HL-60/S4 treated with phorbol 12-myristate 13-acetate at 8.2 ng/mL for 4 days and 3 days (cell line): Measurements from ENCODE around the gene MIF.
"Not testable (repeated sequence)": the region's sequence is repeated elsewhere in the genome, so short reads cannot be mapped to it uniquely, and the experiment has no call there.

Experiments used
- in situ Hi-C: fragments of 300-500 bp; cut with MboI; formaldehyde crosslinking; loops from 2 replicates; pipeline ENCODE4 v1.15.0; 2022; ENCODE audit warnings: low sequenced_read_pairs

Gene MIF

GRCh38 chr22:23938328-23939016 lies 44.3 kb downstream of the MIF start:
- in situ Hi-C loops: no loop called here

GRCh38 chr22:23939017-23939357 lies 44.8 kb downstream of the MIF start:
- in situ Hi-C loops: no loop called here

- in situ Hi-C loops: not testable (repeated sequence)
Measured at GRCh38 chr22:23940166-23940565, 46.0 kb downstream of the MIF start.
